ENCODE results near the gene CEMIP.
A peak's percentile ranks its signal among the peaks of the same experiment; 100 is the strongest.

CEMIP gene

GRCh38 chr15:80735344-80735743 is 43.8 kb upstream of the CEMIP start:
- TF ChIP-seq CTCF (conservative IDR thresholded peaks at IDR 0.05; ENCODE audit: low read depth, low read length) = no peak
- H3K4me3 ChIP-seq (ENCODE audit: low read depth, low read length) = no peak overlapping the region
- no peak for DNase-seq (ENCODE audit: low read depth)

GRCh38 chr15:80736560-80736959 is 42.6 kb upstream of the CEMIP start:
- DNase-seq (ENCODE audit: low read depth) = peak; percentile 32
- no peak for TF ChIP-seq CTCF (conservative IDR thresholded peaks at IDR 0.05; ENCODE audit: low read depth, low read length)
- no peak overlapping the region for H3K4me3 ChIP-seq (ENCODE audit: low read depth, low read length)

- no peak for DNase-seq (ENCODE audit: low read depth)
- no peak for TF ChIP-seq CTCF (conservative IDR thresholded peaks at IDR 0.05; ENCODE audit: low read depth, low read length)
- H3K4me3 ChIP-seq (ENCODE audit: low read depth, low read length) = no peak overlapping the region
Observed at GRCh38 chr15:80739919-80740318, 39.3 kb upstream of the CEMIP start.

- TF ChIP-seq CTCF (conservative IDR thresholded peaks at IDR 0.05; ENCODE audit: low read depth, low read length) = no peak
- no peak overlapping the region for H3K4me3 ChIP-seq (ENCODE audit: low read depth, low read length)
- no peak for DNase-seq (ENCODE audit: low read depth)
Observed at GRCh38 chr15:80742081-80742480, 37.1 kb upstream of the CEMIP start.

- TF ChIP-seq CTCF (conservative IDR thresholded peaks at IDR 0.05; ENCODE audit: low read depth, low read length) = no peak
- peak; percentile 62 for DNase-seq (ENCODE audit: low read depth)
- H3K4me3 ChIP-seq (ENCODE audit: low read depth, low read length) = no peak overlapping the region
Observed at GRCh38 chr15:80743189-80743833, 35.9 kb upstream of the CEMIP start.

GRCh38 chr15:80744415-80744814 is 34.8 kb upstream of the CEMIP start:
- TF ChIP-seq CTCF (conservative IDR thresholded peaks at IDR 0.05; ENCODE audit: low read depth, low read length) = no peak
- H3K4me3 ChIP-seq (ENCODE audit: low read depth, low read length) = no peak overlapping the region
- no peak for DNase-seq (ENCODE audit: low read depth)

GRCh38 chr15:80744826-80745225 is 34.3 kb upstream of the CEMIP start:
- H3K4me3 ChIP-seq (ENCODE audit: low read depth, low read length) = no peak overlapping the region
- no peak for TF ChIP-seq CTCF (conservative IDR thresholded peaks at IDR 0.05; ENCODE audit: low read depth, low read length)
- peak; percentile 31 for DNase-seq (ENCODE audit: low read depth)
